Measurements from ENCODE around the gene FLCN. TPM values are rescaled to one million over a fixed set of nuclear protein-coding genes. Genes with fewer than 3 reads are reported as not detected.

FLCN gene
- total RNA-seq, 4 donors from 2014 or later, result 40.8 to 75.7 (median 56.0) TPM

DNA sequence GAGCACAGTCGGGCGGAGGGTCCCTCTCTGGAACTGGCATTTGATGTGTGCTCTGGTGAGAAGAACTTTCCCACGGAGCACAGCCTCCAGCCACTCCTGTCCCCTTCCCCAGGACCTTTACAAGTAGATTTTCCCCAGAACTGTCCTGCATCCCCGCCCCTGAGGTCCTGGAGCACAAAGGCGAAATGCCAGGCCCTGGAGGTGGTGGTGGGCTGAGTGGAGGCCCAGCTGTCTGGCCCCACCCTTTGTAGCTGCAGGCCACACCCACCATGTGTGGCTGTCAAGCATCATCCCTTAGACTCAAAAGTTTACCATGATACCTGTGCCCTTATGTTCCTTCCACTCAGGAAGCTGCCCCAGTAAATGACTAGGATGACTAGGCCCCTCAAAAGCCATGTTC, 68.6 kb downstream of the FLCN start:
- no peak for ATAC-seq (ENCODE audit: low FRiP score)
- DNase-seq (ENCODE audit: low spot score), result no peak
- TF ChIP-seq, protein P1, sequence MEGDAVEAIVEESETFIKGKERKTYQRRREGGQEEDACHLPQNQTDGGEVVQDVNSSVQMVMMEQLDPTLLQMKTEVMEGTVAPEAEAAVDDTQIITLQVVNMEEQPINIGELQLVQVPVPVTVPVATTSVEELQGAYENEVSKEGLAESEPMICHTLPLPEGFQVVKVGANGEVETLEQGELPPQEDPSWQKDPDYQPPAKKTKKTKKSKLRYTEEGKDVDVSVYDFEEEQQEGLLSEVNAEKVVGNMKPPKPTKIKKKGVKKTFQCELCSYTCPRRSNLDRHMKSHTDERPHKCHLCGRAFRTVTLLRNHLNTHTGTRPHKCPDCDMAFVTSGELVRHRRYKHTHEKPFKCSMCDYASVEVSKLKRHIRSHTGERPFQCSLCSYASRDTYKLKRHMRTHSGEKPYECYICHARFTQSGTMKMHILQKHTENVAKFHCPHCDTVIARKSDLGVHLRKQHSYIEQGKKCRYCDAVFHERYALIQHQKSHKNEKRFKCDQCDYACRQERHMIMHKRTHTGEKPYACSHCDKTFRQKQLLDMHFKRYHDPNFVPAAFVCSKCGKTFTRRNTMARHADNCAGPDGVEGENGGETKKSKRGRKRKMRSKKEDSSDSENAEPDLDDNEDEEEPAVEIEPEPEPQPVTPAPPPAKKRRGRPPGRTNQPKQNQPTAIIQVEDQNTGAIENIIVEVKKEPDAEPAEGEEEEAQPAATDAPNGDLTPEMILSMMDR (IDR thresholded peaks at IDR 0.05), result no peak

DNA sequence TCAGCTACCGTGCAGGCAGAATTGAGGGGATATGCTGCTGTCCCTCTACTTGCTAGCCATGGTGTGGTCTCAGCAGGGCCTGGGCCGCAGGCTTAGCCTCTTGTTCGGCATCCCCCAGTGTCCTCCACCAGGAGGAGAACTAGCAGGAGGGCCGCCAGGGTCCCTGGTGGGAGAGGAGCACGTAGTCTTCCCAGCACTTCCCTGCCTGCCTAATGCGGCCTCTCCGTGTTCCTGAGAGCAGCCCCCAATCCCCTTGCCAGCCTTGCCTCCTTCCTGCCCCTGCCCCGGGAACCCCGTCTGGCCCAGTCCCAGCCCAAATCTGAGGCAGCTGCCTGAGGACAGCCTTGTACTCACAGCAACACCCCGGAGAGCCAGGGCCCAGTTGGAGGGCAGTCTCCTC, 69.0 kb downstream of the FLCN start:
- ATAC-seq (ENCODE audit: low FRiP score) (no peak), DNase-seq (ENCODE audit: low spot score) (no peak)
- TF ChIP-seq, protein P1 (IDR thresholded peaks at IDR 0.05), result no peak

DNA sequence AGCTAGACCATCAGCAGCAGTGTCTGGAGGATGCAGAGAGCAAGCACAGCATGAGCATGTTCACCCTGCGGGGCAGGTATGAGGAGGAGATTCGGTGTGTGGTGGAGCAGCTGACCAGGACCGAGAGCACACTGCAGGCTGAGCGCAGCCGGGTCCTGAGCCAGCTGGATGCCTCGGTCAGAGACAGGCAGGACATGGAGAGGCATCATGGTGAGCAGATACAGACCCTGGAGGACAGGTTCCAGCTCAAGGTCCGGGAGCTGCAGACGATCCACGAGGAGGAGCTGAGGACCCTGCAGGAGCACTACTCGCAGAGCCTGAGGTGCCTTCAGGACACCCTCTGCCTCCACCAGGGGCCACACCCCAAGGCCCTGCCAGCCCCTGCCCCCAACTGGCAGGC, 69.6 kb downstream of the FLCN start:
- TF ChIP-seq, protein P1 (IDR thresholded peaks at IDR 0.05), result no peak
- no peak for DNase-seq (ENCODE audit: low spot score)
- ATAC-seq (ENCODE audit: low FRiP score), result no peak

DNA sequence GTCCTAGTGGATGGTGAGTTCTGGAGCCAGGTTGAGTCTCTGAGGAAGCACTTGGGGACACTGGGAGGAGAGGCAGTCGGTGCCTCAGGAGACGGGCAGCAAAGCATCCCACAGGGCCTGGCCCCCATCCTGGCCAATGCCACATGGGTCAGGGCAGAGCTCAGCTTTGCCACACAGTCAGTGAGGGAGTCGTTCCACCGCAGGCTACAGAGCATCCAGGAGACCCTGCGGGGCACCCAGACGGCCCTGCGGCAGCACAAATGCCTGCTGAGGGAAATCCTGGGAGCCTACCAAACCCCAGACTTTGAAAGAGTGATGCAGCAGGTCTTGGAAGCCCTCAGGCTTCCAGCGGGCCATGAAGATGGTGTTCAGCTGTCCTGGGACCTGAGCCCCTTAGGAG, 70.5 kb downstream of the FLCN start:
- TF ChIP-seq, protein P1 (IDR thresholded peaks at IDR 0.05), result no peak
- no peak for DNase-seq (ENCODE audit: low spot score)
- no peak for ATAC-seq (ENCODE audit: low FRiP score)

DNA sequence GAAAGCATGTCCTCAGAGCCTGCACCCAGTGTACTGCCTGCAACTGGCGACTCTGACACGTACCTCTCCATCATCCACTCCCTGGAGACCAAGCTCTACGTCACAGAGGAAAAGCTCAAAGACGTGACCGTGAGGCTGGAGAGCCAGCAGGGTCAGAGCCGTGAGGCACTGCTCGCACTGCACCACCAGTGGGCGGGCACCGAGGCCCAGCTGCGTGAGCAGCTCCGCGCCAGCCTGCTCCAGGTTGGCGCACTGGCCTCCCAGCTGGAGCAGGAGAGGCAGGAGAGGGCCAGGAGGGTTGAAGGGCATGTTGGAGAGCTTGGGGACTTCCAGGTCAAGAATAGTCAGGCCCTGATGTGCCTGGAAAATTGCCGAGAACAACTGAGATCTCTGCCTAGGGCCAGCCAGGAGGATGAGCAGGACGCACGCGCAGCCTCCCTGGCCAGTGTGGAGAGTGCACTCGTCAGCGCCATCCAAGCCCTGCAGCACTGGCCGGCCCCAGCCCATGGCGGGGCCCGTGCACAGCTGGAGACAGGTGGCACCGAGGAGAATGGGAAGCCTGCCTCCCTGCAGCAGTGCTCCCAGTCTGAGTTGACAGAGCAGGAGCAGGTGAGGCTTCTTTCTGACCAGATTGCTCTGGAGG, 71.2 kb downstream of the FLCN start:
- ATAC-seq (ENCODE audit: low FRiP score) (no peak), DNase-seq (ENCODE audit: low spot score) (no peak)
- TF ChIP-seq, protein P1 (IDR thresholded peaks at IDR 0.05), result no peak

DNA sequence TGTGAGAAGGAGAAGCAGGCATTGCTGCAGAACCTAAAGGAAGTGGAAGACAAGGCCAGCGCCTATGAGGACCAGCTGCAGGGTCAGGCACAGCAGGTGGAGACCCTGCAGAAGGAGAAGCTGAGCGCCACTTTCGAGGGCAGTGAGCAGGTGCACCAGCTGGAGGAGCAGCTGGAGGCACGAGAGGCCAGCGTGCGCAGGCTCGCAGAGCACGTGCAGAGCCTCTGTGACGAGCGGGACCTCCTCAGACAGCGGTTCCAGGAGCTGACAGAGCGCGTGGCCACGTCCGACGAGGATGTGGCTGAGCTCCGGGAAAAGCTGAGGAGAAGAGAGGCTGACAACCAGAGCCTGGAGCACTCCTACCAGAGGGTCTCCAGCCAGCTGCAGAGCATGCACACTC, 72.3 kb downstream of the FLCN start:
- ATAC-seq (ENCODE audit: low FRiP score) (no peak), DNase-seq (ENCODE audit: low spot score) (no peak)
- TF ChIP-seq, protein P1 (IDR thresholded peaks at IDR 0.05), result no peak

DNA sequence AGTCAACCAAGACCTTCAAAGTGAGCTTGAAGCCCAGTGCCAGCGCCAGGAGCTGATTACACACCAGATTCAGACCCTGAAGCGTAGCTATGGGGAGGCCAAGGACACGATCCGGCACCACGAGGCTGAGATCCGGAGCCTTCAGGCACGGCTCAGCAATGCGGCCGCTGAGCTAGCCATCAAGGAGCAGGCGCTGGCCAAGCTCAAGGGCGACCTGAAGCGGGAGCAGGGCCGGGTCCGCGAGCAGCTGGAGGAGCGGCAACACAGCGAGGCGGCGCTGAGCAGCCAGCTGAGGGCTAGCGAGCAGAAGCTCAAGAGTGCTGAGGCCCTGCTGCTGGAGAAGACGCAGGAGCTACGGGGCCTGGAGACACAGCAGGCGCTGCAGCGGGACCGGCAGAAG, 72.8 kb downstream of the FLCN start:
- TF ChIP-seq, protein P1 (IDR thresholded peaks at IDR 0.05), result no peak
- no peak for ATAC-seq (ENCODE audit: low FRiP score)

More for the DNA sequence above, 72.8 kb downstream of the FLCN start:
- DNase-seq (ENCODE audit: low spot score), result no peak
